HEK293 (cell line): ENCODE measurements around the gene PCDH1.

ENCODE experiments used
- GLI2 ChIP-seq: fragments of 450-650 bp; formaldehyde crosslinking; IDR thresholded peaks from 2 replicates; pipeline ENCODE4; 2017; ENCODE audit warnings: missing biosample characterization, missing genetic modification characterization, low read depth, borderline replicate concordance
- KLF16 ChIP-seq: fragments of 450-650 bp; formaldehyde crosslinking; IDR thresholded peaks from 2 replicates; pipeline ENCODE4 v1.5.1; 2017; ENCODE audit warnings: missing biosample characterization, missing genetic modification characterization
- SP7 ChIP-seq: fragments of 450-650 bp; formaldehyde crosslinking; IDR thresholded peaks from 2 replicates; pipeline ENCODE4 v1.5.1; 2016; ENCODE audit warnings: missing biosample characterization, missing genetic modification characterization
- ZBTB7A ChIP-seq: fragments of 450-650 bp; formaldehyde crosslinking; IDR thresholded peaks from 2 replicates; pipeline ENCODE4 v1.5.1; 2016; ENCODE audit warnings: low read depth, missing biosample characterization, missing genetic modification characterization
- ZNF274 ChIP-seq, 2 experiments: fragments of 200-500 bp in 1 of 2; fragments of 450-650 bp in 1 of 2; sonication (Bioruptor generic) in 1 of 2; formaldehyde crosslinking in 1 of 2; IDR thresholded peaks; 2 replicates each; pipeline versions ENCODE4 v1.5.1 to v1.6.1; 2014 to 2016; ENCODE audit warnings: borderline replicate concordance in 1 of 2, inconsistent platforms in 1 of 2, low read length in 1 of 2, missing biosample characterization in 1 of 2, missing genetic modification characterization in 1 of 2
- ZSCAN16 ChIP-seq: fragments of 450-650 bp; formaldehyde crosslinking; IDR thresholded peaks from 2 replicates; pipeline ENCODE4 v1.5.1; 2016; ENCODE audit warnings: missing biosample characterization, missing genetic modification characterization
- TF ChIP-seq, protein P1 (sequence below): IDR thresholded peaks from 2 replicates; pipeline ENCODE4 v1.6.1; 2011; ENCODE audit warnings: mild to moderate bottlenecking, low read depth, low read length, borderline replicate concordance
- TF ChIP-seq, protein P2 (sequence below): fragments of 450-650 bp; formaldehyde crosslinking; IDR thresholded peaks from 2 replicates; pipeline ENCODE4 v1.5.1; 2016; ENCODE audit warnings: missing biosample characterization, missing genetic modification characterization
- TF ChIP-seq, protein P3 (sequence below): fragments of 450-650 bp; formaldehyde crosslinking; IDR thresholded peaks from 2 replicates; pipeline ENCODE4 v1.5.1; 2016; ENCODE audit warnings: missing biosample characterization, missing genetic modification characterization
- TF ChIP-seq, protein P4 (sequence below): fragments of 450-650 bp; formaldehyde crosslinking; IDR thresholded peaks from 2 replicates; pipeline ENCODE4 v1.5.1; 2016; ENCODE audit warnings: missing biosample characterization, missing genetic modification characterization

DNA sequence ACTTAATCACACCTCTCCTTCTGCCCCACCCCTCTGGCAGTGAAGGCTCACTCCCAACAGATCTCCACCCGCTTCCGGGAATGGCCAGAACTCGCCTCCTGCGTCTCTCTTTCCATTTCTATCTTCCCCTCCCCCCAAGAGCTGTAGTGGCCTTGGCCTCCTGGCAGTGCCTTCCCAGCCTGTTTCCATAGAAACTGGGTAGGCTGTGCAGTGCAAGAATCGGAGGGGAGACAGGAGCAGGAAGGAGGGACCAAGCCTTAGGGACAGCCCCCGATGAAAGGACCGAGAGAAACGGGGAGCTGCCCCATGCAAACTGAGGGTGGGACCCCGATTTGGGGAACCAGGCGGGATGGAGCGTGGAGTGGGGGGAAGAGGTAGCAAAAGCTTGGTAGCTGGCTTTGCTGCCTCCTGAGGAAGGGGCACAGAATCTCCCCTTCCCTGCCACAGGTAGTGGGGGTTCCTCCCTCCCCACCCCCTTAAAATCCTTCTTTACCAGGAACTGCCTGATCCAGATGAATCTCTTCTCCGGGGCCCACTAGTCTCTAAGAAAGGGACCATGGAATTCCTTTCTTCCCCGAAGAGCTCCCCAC lies 4.5 kb upstream of the PCDH1 start:
- TF ChIP-seq GLI2 (tag by site-specific recombination) (no peak), KLF16 (tag by site-specific recombination) (no peak), ZNF274 (IDR thresholded peaks at IDR 0.05; ENCODE audit: low read length) (no peak), ZNF274 (tag by site-specific recombination; IDR thresholded peaks at IDR 0.05; ENCODE audit: borderline replicate concordance) (no peak), SP7 (tag by site-specific recombination) (no peak), ZBTB7A (no peak), ZSCAN16 (no peak)
- TF ChIP-seq, protein P1, sequence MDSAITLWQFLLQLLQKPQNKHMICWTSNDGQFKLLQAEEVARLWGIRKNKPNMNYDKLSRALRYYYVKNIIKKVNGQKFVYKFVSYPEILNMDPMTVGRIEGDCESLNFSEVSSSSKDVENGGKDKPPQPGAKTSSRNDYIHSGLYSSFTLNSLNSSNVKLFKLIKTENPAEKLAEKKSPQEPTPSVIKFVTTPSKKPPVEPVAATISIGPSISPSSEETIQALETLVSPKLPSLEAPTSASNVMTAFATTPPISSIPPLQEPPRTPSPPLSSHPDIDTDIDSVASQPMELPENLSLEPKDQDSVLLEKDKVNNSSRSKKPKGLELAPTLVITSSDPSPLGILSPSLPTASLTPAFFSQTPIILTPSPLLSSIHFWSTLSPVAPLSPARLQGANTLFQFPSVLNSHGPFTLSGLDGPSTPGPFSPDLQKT = no peak
- TF ChIP-seq, protein P2, sequence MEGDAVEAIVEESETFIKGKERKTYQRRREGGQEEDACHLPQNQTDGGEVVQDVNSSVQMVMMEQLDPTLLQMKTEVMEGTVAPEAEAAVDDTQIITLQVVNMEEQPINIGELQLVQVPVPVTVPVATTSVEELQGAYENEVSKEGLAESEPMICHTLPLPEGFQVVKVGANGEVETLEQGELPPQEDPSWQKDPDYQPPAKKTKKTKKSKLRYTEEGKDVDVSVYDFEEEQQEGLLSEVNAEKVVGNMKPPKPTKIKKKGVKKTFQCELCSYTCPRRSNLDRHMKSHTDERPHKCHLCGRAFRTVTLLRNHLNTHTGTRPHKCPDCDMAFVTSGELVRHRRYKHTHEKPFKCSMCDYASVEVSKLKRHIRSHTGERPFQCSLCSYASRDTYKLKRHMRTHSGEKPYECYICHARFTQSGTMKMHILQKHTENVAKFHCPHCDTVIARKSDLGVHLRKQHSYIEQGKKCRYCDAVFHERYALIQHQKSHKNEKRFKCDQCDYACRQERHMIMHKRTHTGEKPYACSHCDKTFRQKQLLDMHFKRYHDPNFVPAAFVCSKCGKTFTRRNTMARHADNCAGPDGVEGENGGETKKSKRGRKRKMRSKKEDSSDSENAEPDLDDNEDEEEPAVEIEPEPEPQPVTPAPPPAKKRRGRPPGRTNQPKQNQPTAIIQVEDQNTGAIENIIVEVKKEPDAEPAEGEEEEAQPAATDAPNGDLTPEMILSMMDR (tag by site-specific recombination) = no peak
- TF ChIP-seq, protein P3, sequence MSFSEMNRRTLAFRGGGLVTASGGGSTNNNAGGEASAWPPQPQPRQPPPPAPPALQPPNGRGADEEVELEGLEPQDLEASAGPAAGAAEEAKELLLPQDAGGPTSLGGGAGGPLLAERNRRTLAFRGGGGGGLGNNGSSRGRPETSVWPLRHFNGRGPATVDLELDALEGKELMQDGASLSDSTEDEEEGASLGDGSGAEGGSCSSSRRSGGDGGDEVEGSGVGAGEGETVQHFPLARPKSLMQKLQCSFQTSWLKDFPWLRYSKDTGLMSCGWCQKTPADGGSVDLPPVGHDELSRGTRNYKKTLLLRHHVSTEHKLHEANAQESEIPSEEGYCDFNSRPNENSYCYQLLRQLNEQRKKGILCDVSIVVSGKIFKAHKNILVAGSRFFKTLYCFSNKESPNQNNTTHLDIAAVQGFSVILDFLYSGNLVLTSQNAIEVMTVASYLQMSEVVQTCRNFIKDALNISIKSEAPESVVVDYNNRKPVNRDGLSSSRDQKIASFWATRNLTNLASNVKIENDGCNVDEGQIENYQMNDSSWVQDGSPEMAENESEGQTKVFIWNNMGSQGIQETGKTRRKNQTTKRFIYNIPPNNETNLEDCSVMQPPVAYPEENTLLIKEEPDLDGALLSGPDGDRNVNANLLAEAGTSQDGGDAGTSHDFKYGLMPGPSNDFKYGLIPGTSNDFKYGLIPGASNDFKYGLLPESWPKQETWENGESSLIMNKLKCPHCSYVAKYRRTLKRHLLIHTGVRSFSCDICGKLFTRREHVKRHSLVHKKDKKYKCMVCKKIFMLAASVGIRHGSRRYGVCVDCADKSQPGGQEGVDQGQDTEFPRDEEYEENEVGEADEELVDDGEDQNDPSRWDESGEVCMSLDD (tag by site-specific recombination) = no peak
- TF ChIP-seq, protein P4, sequence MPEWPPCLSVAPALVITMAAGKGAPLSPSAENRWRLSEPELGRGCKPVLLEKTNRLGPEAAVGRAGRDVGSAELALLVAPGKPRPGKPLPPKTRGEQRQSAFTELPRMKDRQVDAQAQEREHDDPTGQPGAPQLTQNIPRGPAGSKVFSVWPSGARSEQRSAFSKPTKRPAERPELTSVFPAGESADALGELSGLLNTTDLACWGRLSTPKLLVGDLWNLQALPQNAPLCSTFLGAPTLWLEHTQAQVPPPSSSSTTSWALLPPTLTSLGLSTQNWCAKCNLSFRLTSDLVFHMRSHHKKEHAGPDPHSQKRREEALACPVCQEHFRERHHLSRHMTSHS (tag by site-specific recombination) = no peak
